ENCODE measurements around the gene RIMBP2.

- no peak for TF ChIP-seq EZH2 (IDR thresholded peaks at IDR 0.05)
- no peak for TF ChIP-seq CTCF (IDR thresholded peaks at IDR 0.05)
These were observed 358.3 kb downstream of the RIMBP2 start for GRCh38 chr12:130357729-130358330.
